Esophagus muscularis mucosa (tissue), 4 donors: ENCODE results near the gene SLC12A8. TPM values are rescaled to one million over a fixed set of nuclear protein-coding genes. Genes with fewer than 3 reads are reported as not detected.

Experiments used
- DNase-seq: peaks from one replicate; pipeline ENCODE4 v3.0.0-alpha.2; 2017; ENCODE audit errors: extremely low spot score
- H3K27ac ChIP-seq, 4 donors: fragments of 200-600 bp; sonication (generic); replicated peaks in 1 of 4; 1 replicate in 3 of 4; 2 replicates in 1 of 4; pipeline ENCODE4 v1.5.1; 2016 to 2019; ENCODE audit warnings: mild to moderate bottlenecking in 1 of 4
- H3K27me3 ChIP-seq, 4 donors: fragments of 200-600 bp; sonication (generic); one replicate each; pipeline versions ENCODE4 v1.5.1 to v1.6.0; 2016 to 2019
- H3K36me3 ChIP-seq, 4 donors: fragments of 200-600 bp; sonication (generic); one replicate each; pipeline ENCODE4 v1.5.1; 2016 to 2019
- H3K4me1 ChIP-seq, 4 donors: fragments of 200-600 bp; sonication (generic); one replicate each; pipeline ENCODE4 v1.5.1; 2016 to 2019
- H3K4me3 ChIP-seq, 4 donors: fragments of 200-600 bp; sonication (generic); 1 replicate in 2 of 4; 2 replicates in 2 of 4; pipeline ENCODE4 v1.5.1; 2016 to 2019; ENCODE audit warnings: mild to moderate bottlenecking in 4 of 4, moderate library complexity in 1 of 4
- H3K9me3 ChIP-seq, 4 donors: fragments of 200-600 bp; sonication (generic); 1 replicate in 3 of 4; 2 replicates in 1 of 4; pipeline ENCODE4 v1.5.1; 2016 to 2019
- EP300 ChIP-seq: sonication (generic); formaldehyde crosslinking; IDR thresholded peaks from one replicate; pipeline ENCODE4 v1.6.1; 2017; ENCODE audit warnings: antibody characterized with exemption
- POLR2A ChIP-seq: fragments of 450-650 bp; IDR thresholded peaks from one replicate; pipeline ENCODE4 v1.6.1; 2017; ENCODE audit warnings: antibody characterized with exemption, moderate library complexity, mild to moderate bottlenecking, low read depth
- POLR2AphosphoS5 ChIP-seq, 2 donors: sonication (generic); formaldehyde crosslinking; IDR thresholded peaks; one replicate each; pipeline ENCODE4 v1.6.1; 2017; ENCODE audit warnings: antibody characterized with exemption in 2 of 2
- WGBS: methylation state at CpG from one replicate; pipeline ENCODE4 v1.1.5; 2018; 5-methylcytosine and 5-hydroxymethylcytosine counted together
- intact Hi-C: fragments of 100-400 bp; cut with DNase I; formaldehyde crosslinking; loops from one replicate; pipeline ENCODE4 v1.15.1; 2023
- total RNA-seq, 4 donors: library from RNA; depleted of rRNA; stranded (reverse); fragments of >200 nt; gene quantifications; one replicate each; pipeline versions ENCODE4 v1.1.0 to v1.2.1, GENCODE V29; 2016
- TF ChIP-seq, protein P1 (sequence below), 3 experiments: fragments of 200-600 bp in 2 of 3; fragments of 450-650 bp in 1 of 3; sonication (generic) in 2 of 3; IDR thresholded peaks; one replicate each; pipeline ENCODE4 v1.5.1; 2017 to 2019; ENCODE audit warnings: antibody characterized with exemption in 3 of 3, mild to moderate bottlenecking in 2 of 3, moderate library complexity in 1 of 3

The SLC12A8 gene
- total RNA-seq, 4 donors from 2014 or later: 0.46 to 2.9 (median 1.6) TPM; not detected in 1

DNA sequence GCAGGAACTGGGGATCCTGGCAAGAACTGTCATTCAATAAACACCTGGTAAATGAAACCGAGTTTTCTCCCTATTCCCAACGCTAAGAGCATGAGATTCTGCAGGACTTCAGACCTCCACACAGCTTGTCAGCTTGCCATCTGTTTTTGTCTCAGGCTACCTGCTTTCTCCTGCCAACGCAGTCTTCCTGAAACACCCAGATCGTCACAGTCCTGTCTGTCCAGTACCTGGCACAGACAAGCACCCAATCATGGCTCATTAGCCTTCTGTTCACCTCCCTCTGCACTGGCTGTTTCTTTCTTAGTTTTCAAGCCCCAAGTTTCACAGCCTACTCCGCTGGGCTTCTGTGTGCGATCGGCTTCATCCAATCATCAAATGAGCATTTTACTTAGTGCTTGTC lies 5.0 kb downstream of the SLC12A8 start:
- no peak for TF ChIP-seq POLR2AphosphoS5 (IDR thresholded peaks at IDR 0.05)
- no peaks in the 10 kb centered on the region for H3K9me3 ChIP-seq
- H3K4me3 ChIP-seq: no peak overlapping the region
- WGBS: 76% methylated on average over 7 of the region's 7 CpGs
- H3K36me3 ChIP-seq: no peaks in the 10 kb centered on the region
- peaks cover 0 to 16% (median 10%) of the 10 kb centered on the region in 4 donors for H3K27me3 ChIP-seq
- peaks cover 5 to 10% (median 9%) of the 10 kb centered on the region in 4 donors for H3K4me1 ChIP-seq
- H3K27ac ChIP-seq: no peak overlapping the region
- intact Hi-C loops: no loop called here
- DNase-seq: no peak

DNA sequence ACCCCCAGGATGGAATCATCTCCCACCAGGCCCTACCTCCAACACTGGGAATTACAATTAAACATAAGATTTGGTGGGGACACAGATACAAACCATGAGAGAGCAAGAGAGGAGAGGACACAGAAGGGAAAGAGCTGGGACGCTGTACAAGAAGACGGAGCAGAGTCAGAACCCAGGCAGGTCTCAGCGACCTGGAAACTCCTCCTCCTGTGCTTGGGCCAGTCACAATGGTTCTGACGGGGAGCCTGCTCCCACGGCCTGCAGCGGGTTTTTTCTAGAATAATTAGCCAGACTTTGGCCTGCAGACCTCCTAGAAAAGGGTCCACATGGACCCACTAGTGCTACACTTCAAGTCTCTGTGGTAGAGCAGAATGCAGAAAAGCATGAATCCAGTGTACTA lies 5.6 kb downstream of the SLC12A8 start:
- intact Hi-C loops: no loop called here
- TF ChIP-seq POLR2AphosphoS5 (IDR thresholded peaks at IDR 0.05) (no peak), EP300 (no peak), POLR2A (no peak)
- TF ChIP-seq, protein P1, sequence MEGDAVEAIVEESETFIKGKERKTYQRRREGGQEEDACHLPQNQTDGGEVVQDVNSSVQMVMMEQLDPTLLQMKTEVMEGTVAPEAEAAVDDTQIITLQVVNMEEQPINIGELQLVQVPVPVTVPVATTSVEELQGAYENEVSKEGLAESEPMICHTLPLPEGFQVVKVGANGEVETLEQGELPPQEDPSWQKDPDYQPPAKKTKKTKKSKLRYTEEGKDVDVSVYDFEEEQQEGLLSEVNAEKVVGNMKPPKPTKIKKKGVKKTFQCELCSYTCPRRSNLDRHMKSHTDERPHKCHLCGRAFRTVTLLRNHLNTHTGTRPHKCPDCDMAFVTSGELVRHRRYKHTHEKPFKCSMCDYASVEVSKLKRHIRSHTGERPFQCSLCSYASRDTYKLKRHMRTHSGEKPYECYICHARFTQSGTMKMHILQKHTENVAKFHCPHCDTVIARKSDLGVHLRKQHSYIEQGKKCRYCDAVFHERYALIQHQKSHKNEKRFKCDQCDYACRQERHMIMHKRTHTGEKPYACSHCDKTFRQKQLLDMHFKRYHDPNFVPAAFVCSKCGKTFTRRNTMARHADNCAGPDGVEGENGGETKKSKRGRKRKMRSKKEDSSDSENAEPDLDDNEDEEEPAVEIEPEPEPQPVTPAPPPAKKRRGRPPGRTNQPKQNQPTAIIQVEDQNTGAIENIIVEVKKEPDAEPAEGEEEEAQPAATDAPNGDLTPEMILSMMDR (IDR thresholded peaks at IDR 0.05): no peak
- 77% methylated on average over 6 of the region's 6 CpGs for WGBS

DNA sequence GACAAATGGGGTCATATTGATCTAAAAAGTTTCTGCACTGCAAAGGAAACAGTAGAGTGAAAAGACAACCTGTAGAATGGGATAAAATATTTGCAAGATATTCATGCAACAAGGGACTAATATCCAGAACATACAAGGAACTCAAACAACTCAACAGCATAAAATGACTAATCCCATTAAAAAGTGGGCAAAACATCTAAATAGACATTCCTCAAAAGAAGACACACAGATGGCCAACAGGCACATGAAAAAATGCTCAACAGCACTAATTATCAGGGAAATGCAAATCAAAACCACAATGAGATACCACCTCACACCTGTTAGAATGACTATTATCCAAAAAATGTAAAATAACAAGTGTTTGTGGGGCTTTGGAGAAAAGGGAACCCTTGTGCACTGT lies 8.8 kb downstream of the SLC12A8 start:
- no peak overlapping the region for H3K27ac ChIP-seq
- intact Hi-C loops: no loop called here
- H3K9me3 ChIP-seq: no peaks in the 10 kb centered on the region
- H3K36me3 ChIP-seq: no peaks in the 10 kb centered on the region
- H3K4me1 ChIP-seq: no peaks in the 10 kb centered on the region
- no peak for TF ChIP-seq EP300
- TF ChIP-seq POLR2AphosphoS5 (IDR thresholded peaks at IDR 0.05): no peak
- no peak for TF ChIP-seq POLR2A
- TF ChIP-seq, protein P1 (IDR thresholded peaks at IDR 0.05): no peak
- no peak overlapping the region for H3K4me3 ChIP-seq
- no peaks in the 10 kb centered on the region for H3K27me3 ChIP-seq
- no peak for DNase-seq

More for the DNA sequence above, 5.6 kb downstream of the SLC12A8 start:
- H3K9me3 ChIP-seq: no peaks in the 10 kb centered on the region
- H3K27me3 ChIP-seq: peaks cover 0 to 10% (median 4%) of the 10 kb centered on the region in 4 donors
- H3K27ac ChIP-seq: no peak overlapping the region
- H3K36me3 ChIP-seq: no peaks in the 10 kb centered on the region
- H3K4me3 ChIP-seq: no peak overlapping the region
- DNase-seq: no peak
- peaks cover 0 to 4% (median 4%) of the 10 kb centered on the region in 4 donors for H3K4me1 ChIP-seq

DNA sequence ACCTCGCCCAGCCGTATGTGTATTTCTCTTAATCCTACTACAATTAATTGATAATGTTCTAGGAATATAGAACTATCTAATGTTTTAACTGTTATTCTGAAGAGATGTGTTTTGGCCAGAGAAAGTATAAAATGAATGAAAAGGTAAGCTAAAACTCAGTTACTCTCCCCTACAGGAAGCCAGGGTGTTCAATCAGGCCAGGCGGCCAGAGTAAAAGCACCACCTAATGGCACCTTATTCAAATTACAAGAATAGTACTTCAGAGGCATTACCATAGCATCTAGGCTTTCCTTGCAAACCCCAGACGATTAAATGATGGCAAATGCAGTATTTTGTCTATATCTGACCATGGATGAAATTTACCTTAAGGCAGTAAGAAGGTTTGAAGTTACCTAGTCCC lies 10.4 kb downstream of the SLC12A8 start:
- H3K27me3 ChIP-seq: no peaks in the 10 kb centered on the region
- no peak for DNase-seq
- intact Hi-C loops: no loop called here
- WGBS: 79% methylated on average over 4 of the region's 4 CpGs
- TF ChIP-seq, protein P1 (IDR thresholded peaks at IDR 0.05): peak in 1 of 3 experiments; percentile 6
- no peak for TF ChIP-seq POLR2A
- no peaks in the 10 kb centered on the region for H3K4me1 ChIP-seq
- H3K4me3 ChIP-seq: no peak overlapping the region
- H3K9me3 ChIP-seq: no peaks in the 10 kb centered on the region
- H3K36me3 ChIP-seq: no peaks in the 10 kb centered on the region
- no peak overlapping the region for H3K27ac ChIP-seq

DNA sequence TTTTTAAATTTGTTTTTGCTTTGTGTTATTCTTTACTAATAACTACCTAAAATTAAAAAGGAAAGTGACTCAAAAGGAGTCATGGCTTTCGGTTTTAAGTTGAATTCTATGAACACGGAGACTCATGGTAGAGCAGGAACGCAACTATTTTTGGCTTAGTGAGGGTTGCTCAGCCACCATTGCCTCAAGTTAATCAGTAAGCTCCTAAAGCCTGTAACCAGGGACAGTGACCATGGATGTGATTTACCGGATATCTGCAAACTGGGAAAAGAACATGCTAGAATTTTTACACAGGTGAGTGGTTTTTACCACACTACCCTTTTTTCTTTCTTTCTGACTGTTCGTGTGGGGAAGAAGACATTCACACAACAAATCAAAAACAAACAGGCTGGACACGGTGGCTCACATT lies 11.8 kb downstream of the SLC12A8 start:
- Histone ChIP-seq H3K4me3 (no peak overlapping the region), H3K9me3 (no peaks in the 10 kb centered on the region), H3K27ac (no peak overlapping the region), H3K27me3 (no peaks in the 10 kb centered on the region), H3K4me1 (no peaks in the 10 kb centered on the region), H3K36me3 (no peaks in the 10 kb centered on the region)
- DNase-seq: no peak
- no peak for TF ChIP-seq POLR2AphosphoS5 (IDR thresholded peaks at IDR 0.05)
- TF ChIP-seq, protein P1 (IDR thresholded peaks at IDR 0.05): no peak
- 84% methylated on average over 6 of the region's 6 CpGs for WGBS
- intact Hi-C loops: no loop called here
